ENCODE results near the gene LRRC17.

DNA sequence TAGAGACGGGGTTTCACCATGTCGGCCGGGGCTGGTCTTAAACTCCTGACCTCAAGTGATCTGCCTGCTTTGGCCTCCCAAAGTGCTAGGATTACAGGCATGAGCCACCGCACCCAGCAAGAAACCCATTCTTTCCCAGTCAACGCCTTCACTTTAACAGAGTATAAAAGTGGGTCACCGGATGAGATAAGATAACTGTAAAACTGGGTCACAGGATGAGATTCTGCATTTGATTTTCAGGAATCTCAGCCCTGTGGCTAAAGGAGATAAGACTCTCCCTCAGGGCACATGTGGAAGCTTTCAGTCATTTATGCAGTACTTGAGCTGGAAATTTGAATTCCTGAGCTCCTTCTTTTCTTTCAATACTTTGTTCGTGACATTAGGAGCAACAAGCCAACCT, 70.8 kb downstream of the LRRC17 start:
- TF ChIP-seq, protein P1, sequence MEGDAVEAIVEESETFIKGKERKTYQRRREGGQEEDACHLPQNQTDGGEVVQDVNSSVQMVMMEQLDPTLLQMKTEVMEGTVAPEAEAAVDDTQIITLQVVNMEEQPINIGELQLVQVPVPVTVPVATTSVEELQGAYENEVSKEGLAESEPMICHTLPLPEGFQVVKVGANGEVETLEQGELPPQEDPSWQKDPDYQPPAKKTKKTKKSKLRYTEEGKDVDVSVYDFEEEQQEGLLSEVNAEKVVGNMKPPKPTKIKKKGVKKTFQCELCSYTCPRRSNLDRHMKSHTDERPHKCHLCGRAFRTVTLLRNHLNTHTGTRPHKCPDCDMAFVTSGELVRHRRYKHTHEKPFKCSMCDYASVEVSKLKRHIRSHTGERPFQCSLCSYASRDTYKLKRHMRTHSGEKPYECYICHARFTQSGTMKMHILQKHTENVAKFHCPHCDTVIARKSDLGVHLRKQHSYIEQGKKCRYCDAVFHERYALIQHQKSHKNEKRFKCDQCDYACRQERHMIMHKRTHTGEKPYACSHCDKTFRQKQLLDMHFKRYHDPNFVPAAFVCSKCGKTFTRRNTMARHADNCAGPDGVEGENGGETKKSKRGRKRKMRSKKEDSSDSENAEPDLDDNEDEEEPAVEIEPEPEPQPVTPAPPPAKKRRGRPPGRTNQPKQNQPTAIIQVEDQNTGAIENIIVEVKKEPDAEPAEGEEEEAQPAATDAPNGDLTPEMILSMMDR (IDR thresholded peaks at IDR 0.05), result no peak
- TF ChIP-seq, protein P2, sequence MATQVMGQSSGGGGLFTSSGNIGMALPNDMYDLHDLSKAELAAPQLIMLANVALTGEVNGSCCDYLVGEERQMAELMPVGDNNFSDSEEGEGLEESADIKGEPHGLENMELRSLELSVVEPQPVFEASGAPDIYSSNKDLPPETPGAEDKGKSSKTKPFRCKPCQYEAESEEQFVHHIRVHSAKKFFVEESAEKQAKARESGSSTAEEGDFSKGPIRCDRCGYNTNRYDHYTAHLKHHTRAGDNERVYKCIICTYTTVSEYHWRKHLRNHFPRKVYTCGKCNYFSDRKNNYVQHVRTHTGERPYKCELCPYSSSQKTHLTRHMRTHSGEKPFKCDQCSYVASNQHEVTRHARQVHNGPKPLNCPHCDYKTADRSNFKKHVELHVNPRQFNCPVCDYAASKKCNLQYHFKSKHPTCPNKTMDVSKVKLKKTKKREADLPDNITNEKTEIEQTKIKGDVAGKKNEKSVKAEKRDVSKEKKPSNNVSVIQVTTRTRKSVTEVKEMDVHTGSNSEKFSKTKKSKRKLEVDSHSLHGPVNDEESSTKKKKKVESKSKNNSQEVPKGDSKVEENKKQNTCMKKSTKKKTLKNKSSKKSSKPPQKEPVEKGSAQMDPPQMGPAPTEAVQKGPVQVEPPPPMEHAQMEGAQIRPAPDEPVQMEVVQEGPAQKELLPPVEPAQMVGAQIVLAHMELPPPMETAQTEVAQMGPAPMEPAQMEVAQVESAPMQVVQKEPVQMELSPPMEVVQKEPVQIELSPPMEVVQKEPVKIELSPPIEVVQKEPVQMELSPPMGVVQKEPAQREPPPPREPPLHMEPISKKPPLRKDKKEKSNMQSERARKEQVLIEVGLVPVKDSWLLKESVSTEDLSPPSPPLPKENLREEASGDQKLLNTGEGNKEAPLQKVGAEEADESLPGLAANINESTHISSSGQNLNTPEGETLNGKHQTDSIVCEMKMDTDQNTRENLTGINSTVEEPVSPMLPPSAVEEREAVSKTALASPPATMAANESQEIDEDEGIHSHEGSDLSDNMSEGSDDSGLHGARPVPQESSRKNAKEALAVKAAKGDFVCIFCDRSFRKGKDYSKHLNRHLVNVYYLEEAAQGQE (IDR thresholded peaks at IDR 0.05; ENCODE audit: insufficient read depth in 1 of 2, low read depth in 2 of 2, low read length in 1 of 2), result no peak
- TF ChIP-seq SIN3A (IDR thresholded peaks at IDR 0.05; ENCODE audit: borderline replicate concordance, insufficient read depth, low read depth, low read length), result no peak
- TF ChIP-seq POLR2AphosphoS5 (IDR thresholded peaks at IDR 0.05; ENCODE audit: low read depth, low read length), result no peak
- no peak for TF ChIP-seq TCF7L2 (IDR thresholded peaks at IDR 0.05; ENCODE audit: low read depth, low read length)

Measured in Panc1 (cell line).